T-helper 1 cell (primary cell): Measurements from ENCODE around the gene RNASET2.

ENCODE experiments used
- DNase-seq, 5 donors: peaks; one replicate each; pipeline ENCODE4 v3.0.0-alpha.2; 2012 to 2020
- total RNA-seq, 4 donors: gene quantifications; one replicate each; lab custom pipeline; 2026; lab: John Stamatoyannopoulos, UW

Gene RNASET2, protein sequence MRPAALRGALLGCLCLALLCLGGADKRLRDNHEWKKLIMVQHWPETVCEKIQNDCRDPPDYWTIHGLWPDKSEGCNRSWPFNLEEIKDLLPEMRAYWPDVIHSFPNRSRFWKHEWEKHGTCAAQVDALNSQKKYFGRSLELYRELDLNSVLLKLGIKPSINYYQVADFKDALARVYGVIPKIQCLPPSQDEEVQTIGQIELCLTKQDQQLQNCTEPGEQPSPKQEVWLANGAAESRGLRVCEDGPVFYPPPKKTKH
- total RNA-seq, result 134 to 193 (median 158) reads per million in 4 donors

DNA sequence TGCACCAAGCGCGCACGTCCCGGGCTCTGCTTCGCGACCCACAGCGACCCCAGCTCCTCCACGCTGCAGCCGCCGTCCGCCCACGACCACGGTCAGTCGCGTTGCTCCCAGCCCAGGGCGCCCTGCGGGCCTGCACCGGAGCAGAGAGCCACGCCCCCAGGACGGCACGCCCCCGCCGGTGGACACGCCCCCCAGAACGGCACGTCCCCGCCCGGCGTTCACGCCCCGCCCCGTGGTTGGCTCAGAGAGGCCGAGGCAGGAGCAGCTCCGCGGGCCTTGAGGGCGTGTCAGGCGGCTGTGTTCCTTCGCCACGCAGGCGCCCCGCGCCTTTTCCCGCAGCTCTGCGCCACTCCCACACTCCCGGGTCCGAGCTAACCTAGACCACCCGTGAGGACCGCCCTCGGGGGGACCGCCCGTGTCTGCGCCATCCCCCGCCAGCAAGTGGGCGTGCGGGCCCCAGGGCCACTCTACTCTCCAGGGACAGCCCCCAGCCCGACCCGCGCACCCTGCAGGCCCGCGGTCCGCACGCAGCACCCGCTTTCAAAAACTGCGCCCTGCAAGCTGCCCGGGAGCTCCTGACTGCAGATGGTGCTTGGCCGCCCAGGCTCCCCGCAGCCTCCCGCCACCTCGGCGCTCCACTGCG lies at the start of gene RNASET2:
RNASET2 (minus strand) TSS at position 107 of the 643 bp plus-strand sequence. CDS start 368 bp downstream, outside the sequence.
- DNase-seq, result peak; percentile 93 to 99 (median 97)

DNA sequence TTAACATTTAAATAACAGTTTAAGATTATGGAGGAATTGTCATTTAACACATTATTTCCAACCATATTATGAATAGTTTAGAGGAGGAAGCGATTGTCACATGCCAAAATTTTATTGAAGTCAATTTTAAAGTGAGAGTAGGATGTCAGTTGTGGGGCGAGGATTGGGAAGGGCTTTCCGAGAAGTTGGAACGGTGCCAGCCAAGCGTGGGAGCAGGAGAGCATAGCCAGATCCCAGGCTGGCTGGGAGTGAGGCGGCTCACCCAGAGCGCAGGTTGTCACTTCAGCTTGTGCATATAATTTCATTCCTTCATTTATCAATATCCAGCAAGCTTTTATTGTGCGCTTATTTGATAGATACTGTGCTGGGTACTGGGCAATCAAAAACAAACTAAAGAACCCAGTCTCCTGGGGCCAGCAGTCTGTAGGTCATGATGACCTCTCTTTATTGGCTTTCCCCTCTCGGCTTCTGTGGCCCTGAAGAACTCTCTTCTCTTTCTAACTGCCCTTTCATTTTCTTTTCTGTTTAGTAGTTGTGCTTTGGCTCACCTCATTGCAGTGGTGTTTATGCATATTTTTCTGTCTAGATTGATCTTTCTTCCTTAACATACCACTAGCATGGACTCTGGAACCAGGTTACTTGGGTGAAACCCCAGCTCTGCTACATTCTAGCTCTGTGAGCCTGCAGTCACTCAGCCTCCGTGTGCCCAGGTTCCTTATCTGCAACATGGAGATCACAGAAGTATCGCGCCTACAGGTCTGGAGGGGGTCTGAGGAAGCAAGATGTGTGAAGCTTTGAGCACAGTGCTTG lies 49.2 kb upstream of the RNASET2 start:
- DNase-seq, result no peak

DNA sequence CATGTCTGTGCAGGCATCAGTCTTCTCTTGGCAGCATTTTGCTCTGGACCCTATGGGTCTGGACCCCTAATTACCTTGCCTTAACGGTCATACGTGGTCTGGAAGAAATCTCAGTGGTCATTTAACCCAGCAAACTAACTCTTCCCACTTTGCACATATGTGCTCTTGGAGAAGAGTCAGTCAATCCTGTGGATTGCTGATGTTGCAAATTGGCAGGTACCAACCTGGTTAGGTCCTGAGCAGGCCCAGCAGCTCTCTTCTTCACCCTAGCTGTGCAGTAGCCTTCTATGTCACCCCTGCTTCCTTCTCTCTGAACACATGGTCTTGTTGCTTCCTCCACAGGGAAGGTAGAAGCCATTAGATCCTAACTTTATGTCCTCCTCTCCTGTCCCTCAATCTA lies 44.4 kb upstream of the RNASET2 start:
- no peak for DNase-seq

DNA sequence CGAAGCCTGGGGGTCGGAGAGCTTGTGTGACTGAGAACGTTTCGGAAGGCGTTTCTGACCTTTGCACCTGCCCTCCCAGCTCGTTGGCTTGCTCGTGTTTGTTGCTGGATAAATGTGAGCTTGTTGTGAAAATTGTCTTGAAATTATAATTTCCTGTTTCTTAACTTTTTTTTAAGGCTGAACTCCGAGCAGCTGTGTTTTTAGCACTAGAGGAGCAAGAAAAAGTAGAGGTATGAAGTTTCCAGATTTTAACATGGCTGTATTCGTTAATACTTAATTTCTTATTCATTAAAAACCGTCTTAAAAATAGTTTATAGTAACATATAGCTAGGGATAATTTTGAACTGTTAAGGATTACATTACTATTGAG lies 43.5 kb upstream of the RNASET2 start:
- DNase-seq, result no peak

GRCh38 chr6:166999145-166999883 lies 43.0 kb upstream of the RNASET2 start, which contains the start of gene CEP43:
TSS of gene CEP43 (plus strand) at chr6:166999397. CDS start at chr6:166999413, 16 bp downstream.
- peak; percentile 73 to 93 (median 77) for DNase-seq

- DNase-seq, result peak in 4 of 5 donors; percentile 9 to 18 (median 14)
Observed at GRCh38 chr6:166998256-166999144, 42.1 kb upstream of the RNASET2 start.

DNA sequence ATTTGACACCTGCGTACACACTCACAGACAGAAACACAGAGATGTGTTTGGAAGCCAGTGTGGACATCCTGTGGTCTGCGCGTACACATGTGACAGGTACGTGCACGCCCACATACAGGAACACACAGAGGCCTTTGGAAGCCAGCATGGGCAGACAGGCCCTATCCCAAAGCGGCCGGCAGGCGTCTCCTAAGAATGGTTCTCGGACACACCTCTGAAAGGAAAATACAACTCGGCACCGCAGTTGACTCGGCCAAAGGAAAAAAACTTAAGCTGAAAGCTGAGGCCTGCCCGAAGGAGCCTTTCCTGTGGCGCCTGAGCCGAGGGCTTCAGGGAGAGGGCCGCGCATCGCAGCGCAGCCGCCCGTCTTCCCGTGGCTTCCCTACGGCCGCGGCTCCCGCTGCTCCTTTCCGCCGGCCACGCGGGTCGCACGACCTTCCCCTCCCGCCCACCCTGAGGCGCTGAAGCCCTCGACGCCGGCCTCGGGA lies 41.5 kb upstream of the RNASET2 start:
- peak in 4 of 5 donors; percentile 15 to 62 (median 28) for DNase-seq

DNA sequence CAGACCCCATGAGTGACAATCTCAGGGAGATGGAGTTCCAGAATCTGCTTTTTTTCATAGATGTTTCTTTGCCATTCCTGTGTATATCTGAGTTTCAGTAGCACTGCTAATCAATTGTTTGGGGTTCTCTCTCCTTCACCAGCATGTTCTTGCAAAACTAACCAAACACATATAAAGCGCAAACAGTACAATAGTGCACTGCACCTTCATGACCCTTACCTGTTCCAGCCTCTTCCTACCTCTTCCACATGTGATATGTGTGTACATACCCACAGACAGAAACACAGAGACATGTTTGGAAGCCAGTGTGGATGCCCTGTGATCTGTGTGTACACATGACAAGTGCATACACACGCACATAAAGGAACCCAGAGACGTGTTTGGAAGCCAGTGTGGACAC lies 41.0 kb upstream of the RNASET2 start:
- no peak for DNase-seq

- no peak for DNase-seq
Observed at GRCh38 chr6:166996406-166996805, 40.1 kb upstream of the RNASET2 start.

DNA sequence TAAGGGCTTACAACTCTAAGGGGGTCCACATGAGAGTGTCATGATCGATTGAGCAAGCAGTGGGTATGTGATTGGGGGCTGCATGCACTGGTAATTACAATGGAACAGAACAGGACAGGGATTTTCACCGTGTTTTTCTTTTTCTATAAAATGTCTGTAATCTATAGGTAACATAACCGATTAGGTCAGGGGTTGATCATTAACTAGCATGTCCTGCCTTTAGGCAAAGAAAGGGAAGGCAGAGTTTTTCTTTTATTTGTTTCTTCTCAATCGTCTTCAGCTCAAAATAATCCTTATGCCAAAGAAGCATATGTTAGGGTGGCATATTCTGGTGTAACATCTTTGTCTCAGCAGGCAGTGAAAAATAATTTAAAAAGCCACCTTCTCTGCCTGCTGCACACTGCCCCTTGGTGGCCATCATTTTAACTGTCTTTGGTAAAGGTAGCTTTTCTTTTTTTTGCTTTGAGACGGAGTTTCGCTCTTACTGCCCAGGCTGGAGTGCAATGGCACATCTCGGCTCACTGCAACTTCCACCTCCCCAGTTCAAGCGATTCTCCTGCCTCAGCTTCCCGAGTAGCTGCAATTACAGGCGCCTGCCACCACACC lies 33.2 kb upstream of the RNASET2 start:
- peak in 4 of 5 donors; percentile 18 to 55 (median 32) for DNase-seq

DNA sequence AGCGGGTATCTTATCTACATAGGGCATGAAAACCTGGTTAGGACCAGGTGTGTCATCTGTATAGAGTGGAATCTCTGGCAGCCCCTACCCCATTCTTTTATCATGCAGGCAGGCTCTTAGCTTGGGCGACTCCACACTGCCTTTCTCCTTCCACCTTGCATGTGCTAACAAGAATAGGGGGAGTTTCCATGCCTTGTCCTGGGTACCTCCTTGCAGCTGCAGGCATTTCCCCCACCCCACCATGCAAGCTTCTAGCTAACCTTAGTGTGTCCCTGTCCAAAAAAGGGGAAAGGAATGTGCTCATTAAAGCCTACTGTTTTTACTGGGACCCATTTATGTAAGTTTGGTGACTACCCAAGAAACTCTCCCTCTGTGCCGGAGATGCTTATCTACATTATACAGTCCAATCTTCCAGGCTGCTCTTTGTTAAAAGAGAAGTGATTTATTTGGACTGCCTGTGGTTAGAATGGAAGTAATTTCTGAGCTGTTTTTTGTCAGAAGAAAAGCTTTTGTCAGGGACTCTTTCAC lies 32.4 kb upstream of the RNASET2 start:
- no peak for DNase-seq

- no peak for DNase-seq
Observed at GRCh38 chr6:166987930-166988329, 31.6 kb upstream of the RNASET2 start.

GRCh38 chr6:166987448-166987847 lies 31.1 kb upstream of the RNASET2 start:
- no peak for DNase-seq

GRCh38 chr6:166980738-166981137 lies 24.4 kb upstream of the RNASET2 start:
- no peak for DNase-seq

DNA sequence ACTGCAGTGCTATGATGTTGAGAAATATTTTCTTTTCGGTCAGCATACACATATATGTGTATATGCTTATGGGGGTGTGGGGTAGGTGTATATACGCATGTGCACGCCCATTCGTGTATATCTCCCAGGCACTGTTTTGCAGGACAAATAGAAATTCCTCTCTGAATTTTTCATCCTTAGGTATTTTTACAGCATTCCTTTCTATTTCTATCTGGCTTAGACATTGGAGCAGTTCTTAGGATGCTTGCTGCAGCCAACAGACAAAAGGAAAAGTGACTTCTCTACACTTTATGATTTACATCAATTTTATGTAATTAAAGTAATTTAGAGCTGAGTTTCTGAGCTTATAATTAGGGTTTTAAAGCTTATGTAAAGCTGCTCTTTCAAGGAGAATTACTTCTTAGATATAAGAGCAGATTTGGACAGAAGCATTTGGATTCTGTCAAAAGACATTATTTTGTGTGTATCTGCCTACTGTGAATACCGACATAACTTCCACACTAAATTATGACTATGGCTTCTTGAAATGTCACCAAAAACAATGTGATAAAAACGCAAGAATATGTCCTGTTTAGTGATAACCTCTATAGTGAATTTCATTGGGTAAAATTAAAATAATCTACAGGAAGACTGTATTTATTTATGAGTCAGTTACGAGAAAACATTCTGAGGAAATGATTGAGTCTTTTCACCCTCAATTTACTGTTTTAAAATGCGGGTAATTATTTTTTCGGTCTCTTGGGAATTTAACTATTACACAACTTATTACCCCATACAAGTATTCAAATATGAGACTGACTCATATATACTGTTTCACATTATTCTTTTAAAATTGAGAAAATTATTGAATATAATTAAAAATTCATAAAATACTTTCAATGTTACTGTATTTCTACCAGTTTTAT lies 21.5 kb upstream of the RNASET2 start:
- DNase-seq, result no peak

- DNase-seq, result no peak
Observed at GRCh38 chr6:166976636-166977035, 20.3 kb upstream of the RNASET2 start.

GRCh38 chr6:166972101-166972500 lies 15.8 kb upstream of the RNASET2 start:
- DNase-seq, result no peak

- DNase-seq, result no peak
Observed at GRCh38 chr6:166971271-166971670, 14.9 kb upstream of the RNASET2 start.

GRCh38 chr6:166970776-166971175 lies 14.4 kb upstream of the RNASET2 start:
- DNase-seq, result no peak

DNA sequence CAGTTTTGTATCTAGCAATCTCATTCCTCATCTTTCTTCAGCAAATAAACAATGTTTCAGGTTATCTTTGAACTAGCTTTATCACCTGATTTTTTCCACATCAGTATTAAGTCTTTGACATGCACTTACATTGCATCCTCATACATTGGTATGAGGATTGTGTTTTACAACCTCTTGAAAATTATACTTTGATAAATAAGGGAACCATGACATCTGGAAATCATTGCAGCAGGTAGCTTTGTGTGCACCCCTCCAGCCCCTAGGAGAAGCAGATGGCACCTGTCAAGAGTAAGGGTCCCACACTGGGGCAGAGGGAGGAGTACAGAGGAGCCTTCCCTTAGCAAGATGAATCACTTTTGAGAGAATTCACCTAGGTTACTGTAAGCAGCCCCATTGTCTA lies 13.7 kb upstream of the RNASET2 start:
- no peak for DNase-seq
